Uterus (tissue), 2 donors: ENCODE measurements around the gene PSKH1.

Experiments
- POLR2A ChIP-seq, 2 donors: fragments of 450-650 bp; IDR thresholded peaks; one replicate each; pipeline ENCODE4 v1.6.1; 2016; ENCODE audit warnings: antibody characterized with exemption in 2 of 2, mild to moderate bottlenecking in 1 of 2, moderate library complexity in 1 of 2
- TF ChIP-seq, protein P1 (sequence below), 4 experiments: fragments of 200-600 bp in 2 of 4; fragments of 450-650 bp in 2 of 4; sonication (generic) in 2 of 4; IDR thresholded peaks; one replicate each; pipeline ENCODE4 v1.5.1; 2016 to 2019; ENCODE audit warnings: antibody characterized with exemption in 4 of 4, mild to moderate bottlenecking in 2 of 4, moderate library complexity in 1 of 4

DNA sequence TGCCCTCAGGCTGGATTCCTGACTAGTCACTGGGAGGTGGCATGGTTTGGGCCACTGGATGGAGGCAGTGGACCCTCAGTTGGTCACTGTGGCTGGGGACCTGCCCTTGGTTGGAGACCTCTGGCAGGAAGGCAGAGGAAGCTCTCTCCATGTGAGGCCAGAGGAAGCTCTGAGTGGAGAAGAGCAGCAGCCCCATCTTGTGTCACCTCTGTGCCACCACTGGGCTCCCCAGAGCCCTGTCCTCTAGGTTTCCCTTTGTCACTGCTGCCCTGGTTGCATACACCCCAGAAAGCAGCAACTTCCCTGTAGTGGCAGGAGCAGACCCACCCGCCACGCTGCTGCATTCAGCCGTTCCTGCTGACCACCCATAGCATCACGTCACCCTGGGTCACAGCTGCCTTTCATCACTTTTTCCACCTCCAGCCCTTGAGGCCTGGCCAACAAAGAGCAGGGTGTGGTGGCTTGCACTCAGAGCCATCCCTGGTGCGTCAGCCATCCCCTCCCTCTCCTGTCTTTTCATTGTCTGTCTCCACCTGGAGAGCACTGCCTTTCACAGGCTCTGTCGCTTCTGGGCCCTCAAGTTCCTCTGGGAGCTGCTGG, 26.7 kb downstream of the PSKH1 start:
- no peak for TF ChIP-seq POLR2A (IDR thresholded peaks at IDR 0.05)
- TF ChIP-seq, protein P1, sequence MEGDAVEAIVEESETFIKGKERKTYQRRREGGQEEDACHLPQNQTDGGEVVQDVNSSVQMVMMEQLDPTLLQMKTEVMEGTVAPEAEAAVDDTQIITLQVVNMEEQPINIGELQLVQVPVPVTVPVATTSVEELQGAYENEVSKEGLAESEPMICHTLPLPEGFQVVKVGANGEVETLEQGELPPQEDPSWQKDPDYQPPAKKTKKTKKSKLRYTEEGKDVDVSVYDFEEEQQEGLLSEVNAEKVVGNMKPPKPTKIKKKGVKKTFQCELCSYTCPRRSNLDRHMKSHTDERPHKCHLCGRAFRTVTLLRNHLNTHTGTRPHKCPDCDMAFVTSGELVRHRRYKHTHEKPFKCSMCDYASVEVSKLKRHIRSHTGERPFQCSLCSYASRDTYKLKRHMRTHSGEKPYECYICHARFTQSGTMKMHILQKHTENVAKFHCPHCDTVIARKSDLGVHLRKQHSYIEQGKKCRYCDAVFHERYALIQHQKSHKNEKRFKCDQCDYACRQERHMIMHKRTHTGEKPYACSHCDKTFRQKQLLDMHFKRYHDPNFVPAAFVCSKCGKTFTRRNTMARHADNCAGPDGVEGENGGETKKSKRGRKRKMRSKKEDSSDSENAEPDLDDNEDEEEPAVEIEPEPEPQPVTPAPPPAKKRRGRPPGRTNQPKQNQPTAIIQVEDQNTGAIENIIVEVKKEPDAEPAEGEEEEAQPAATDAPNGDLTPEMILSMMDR (IDR thresholded peaks at IDR 0.05): no peak
